B cell (primary cell): Measurements from ENCODE around the gene POLR3K. TPM values are rescaled to one million over a fixed set of nuclear protein-coding genes. Genes with fewer than 3 reads are reported as not detected.
"Not testable (repeated sequence)": the region's sequence is repeated elsewhere in the genome, so short reads cannot be mapped to it uniquely, and the experiment has no call there.

Source experiments
- ATAC-seq: fragments of 200-7000 bp; cut with Tn5 transposase; one replicate; pipeline ENCODE4 v1.10.0; 2021; ENCODE audit warnings: low read depth, mild to moderate bottlenecking, moderate number of reproducible peaks, moderate library complexity
- CTCF ChIA-PET: fragments of 350-600 bp; sonication (Branson Sonifier 250); formaldehyde crosslinking; loops from one replicate; lab custom pipeline; 2021; ENCODE audit warnings: antibody characterized with exemption, inconsistent platforms; lab: Charles Lee
- POLR2A ChIA-PET: fragments of 350-600 bp; sonication (Branson Sonifier 250); formaldehyde crosslinking; loops from one replicate; lab custom pipeline; 2021; ENCODE audit warnings: antibody characterized with exemption; lab: Charles Lee
- DNase-seq: peaks from one replicate; pipeline ENCODE4 v3.0.0; 2013
- H2AFZ ChIP-seq: 2 replicates; pipeline ENCODE4 v1.6.1; 2012; ENCODE audit warnings: mild to moderate bottlenecking, low read depth, low read length; ENCODE audit not compliant: insufficient read depth, poor library complexity, severe bottlenecking
- H3K27ac ChIP-seq, 2 donors: 1 replicate in 1 of 2; 2 replicates in 1 of 2; pipeline ENCODE4 v1.5.1; 2012 to 2013; ENCODE audit warnings: low read length in 2 of 2, mild to moderate bottlenecking in 2 of 2, moderate library complexity in 1 of 2
- H3K27me3 ChIP-seq, 4 experiments: fragments of 200-600 bp in 1 of 4; sonication (generic) in 1 of 4; replicated peaks in 1 of 4; 1 replicate in 2 of 4; 2 replicates in 2 of 4; pipeline versions ENCODE4 v1.6.1 to v1.7.0; 2013 to 2016; ENCODE audit warnings: low read length in 3 of 4, mild to moderate bottlenecking in 2 of 4, mixed read lengths in 1 of 4, moderate library complexity in 1 of 4; ENCODE audit not compliant: insufficient read depth in 4 of 4, control insufficient read depth in 3 of 4; ENCODE audit errors: control extremely low read depth in 1 of 4
- H3K36me3 ChIP-seq, 2 experiments: replicated peaks in 1 of 2; 1 replicate in 1 of 2; 2 replicates in 1 of 2; pipeline versions ENCODE4 v1.6.1 to v1.7.1; 2013; ENCODE audit warnings: low read length in 1 of 2; ENCODE audit not compliant: insufficient read depth in 2 of 2, control insufficient read depth in 1 of 2; ENCODE audit errors: control extremely low read depth in 1 of 2, extremely low read depth in 1 of 2
- H3K4me1 ChIP-seq, 2 donors: fragments of 200-600 bp in 1 of 2; sonication (generic) in 1 of 2; 1 replicate in 1 of 2; 2 replicates in 1 of 2; pipeline versions ENCODE4 v1.5.1 to v1.6.1; 2013 to 2017; ENCODE audit warnings: low read length in 2 of 2; ENCODE audit not compliant: control insufficient read depth in 2 of 2, insufficient read depth in 2 of 2
- H3K4me2 ChIP-seq: replicated peaks from 2 replicates; pipeline ENCODE3; 2012; ENCODE audit warnings: mild to moderate bottlenecking, low read depth, low read length; ENCODE audit not compliant: poor library complexity, severe bottlenecking
- H3K4me3 ChIP-seq, 5 experiments: fragments of 200-600 bp in 1 of 5; sonication (generic) in 1 of 5; 1 replicate in 3 of 5; 2 replicates in 2 of 5; pipeline versions ENCODE4 v1.5.1 to v1.7.0; 2011 to 2016; ENCODE audit warnings: low read length in 4 of 5, mild to moderate bottlenecking in 4 of 5, low read depth in 2 of 5, control low read depth in 1 of 5, moderate library complexity in 1 of 5; ENCODE audit not compliant: insufficient read depth in 1 of 5; ENCODE audit errors: control extremely low read depth in 1 of 5, extremely low read depth in 1 of 5
- H3K79me2 ChIP-seq: fragments of 200-600 bp; sonication (generic); one replicate; pipeline ENCODE4 v1.6.0; 2016; ENCODE audit warnings: low read length; ENCODE audit not compliant: control insufficient read depth, insufficient read depth
- H3K9ac ChIP-seq: fragments of 200-600 bp; sonication (generic); 2 replicates; pipeline ENCODE4 v1.6.1; 2017; ENCODE audit warnings: mild to moderate bottlenecking, low read length, moderate library complexity
- H3K9me3 ChIP-seq, 3 donors: one replicate each; pipeline versions ENCODE4 v1.6.1 to v1.7.1; 2013; ENCODE audit warnings: low read length in 2 of 3; ENCODE audit not compliant: control insufficient read depth in 2 of 3, insufficient read depth in 1 of 3; ENCODE audit errors: control extremely low read depth in 1 of 3
- H4K20me1 ChIP-seq: 2 replicates; pipeline ENCODE4 v1.6.0; 2012; ENCODE audit warnings: mild to moderate bottlenecking, low read length; ENCODE audit not compliant: insufficient read depth, control insufficient read depth, poor library complexity, severe bottlenecking
- H3K27ac Mint-ChIP-seq: one replicate; pipeline ENCODE4 v1.8.0; 2021; ENCODE audit warnings: mixed read lengths
- H3K27me3 Mint-ChIP-seq: one replicate; pipeline ENCODE4 v1.8.0; 2021; ENCODE audit warnings: mixed read lengths
- H3K4me1 Mint-ChIP-seq: one replicate; pipeline ENCODE4 v1.8.0; 2021; ENCODE audit warnings: mixed read lengths
- H3K4me3 Mint-ChIP-seq: one replicate; pipeline ENCODE4 v1.8.0; 2021; ENCODE audit warnings: mixed read lengths
- H3K9me3 Mint-ChIP-seq: one replicate; pipeline ENCODE4 v1.8.0; 2022; ENCODE audit warnings: mixed read lengths; ENCODE audit not compliant: insufficient read depth
- EZH2 ChIP-seq: IDR thresholded peaks from 2 replicates; pipeline ENCODE4 v1.6.1; 2012; ENCODE audit warnings: borderline replicate concordance, low read depth, mild to moderate bottlenecking, moderate library complexity, low read length; ENCODE audit not compliant: insufficient read depth, poor library complexity, severe bottlenecking
- WGBS: methylation state at CpG from one replicate; pipeline ENCODE4 v1.1.5; 2013; ENCODE audit warnings: missing lambda C conversion rate; ENCODE audit not compliant: insufficient coverage; 5-methylcytosine and 5-hydroxymethylcytosine counted together
- intact Hi-C: fragments of 100-400 bp; cut with micrococcal nuclease; formaldehyde crosslinking; loops from one replicate; pipeline ENCODE4 v1.10.0; 2022
- polyA plus RNA-seq: library from polyadenylated mRNA; depleted of rRNA; stranded (reverse); fragments of >200 nt; gene quantifications from 2 replicates; pipeline ENCODE4 v1.2.3, GENCODE V29; 2012
- total RNA-seq, 2 donors: library from RNA; stranded (reverse); fragments of 120-200 nt in 1 of 2; gene quantifications; 1 replicate in 1 of 2; 2 replicates in 1 of 2; pipeline versions ENCODE4 v1.2.3 to v1.2.4, GENCODE V29; 2013 to 2022
- TF ChIP-seq, protein P1 (sequence below): fragments of 200-600 bp; IDR thresholded peaks from one replicate; pipeline ENCODE4 v1.8.0; 2022; ENCODE audit warnings: antibody characterized with exemption, mild to moderate bottlenecking

The POLR3K gene
- total and polyA plus RNA-seq, 2 donors (not counting 1 experiment from before 2014, with no cell fraction given) = 26.3 to 34.9 TPM

- H3K36me3 ChIP-seq = peaks cover 6 to 64% of the 10 kb centered on the region in 2 experiments
- peaks cover 29% of the 10 kb centered on the region for H4K20me1 ChIP-seq
- H3K27ac ChIP-seq, H3K27ac Mint-ChIP-seq, H3K27me3 Mint-ChIP-seq, intact Hi-C loops, POLR2A ChIA-PET, H3K9me3 ChIP-seq, H3K27me3 ChIP-seq, DNase-seq, H3K9me3 Mint-ChIP-seq, H3K4me2 ChIP-seq, H2AFZ ChIP-seq, H3K4me3 Mint-ChIP-seq, H3K9ac ChIP-seq, H3K4me3 ChIP-seq, ATAC-seq: not testable (repeated sequence)
- no CpG with 5 or more reads among the region's 7 CpGs for WGBS
- CTCF ChIA-PET = interaction anchor here (0.8 to 1.1 kb wide), 2 partner anchors 19 to 51 kb away, joined by 3 read pairs; no protein-coding TSS in a partner anchor
- peaks cover 22% of the 10 kb centered on the region for H3K4me1 Mint-ChIP-seq
- H3K4me1 ChIP-seq = peaks cover 6 to 16% of the 10 kb centered on the region in 2 donors
- H3K79me2 ChIP-seq = peaks cover 50% of the 10 kb centered on the region
These were observed 6.9 kb downstream of the POLR3K start for GRCh38 chr16:46510-46909.

- Histone ChIP-seq H2AFZ (no peak overlapping the region), H3K9ac (no peak overlapping the region), H3K9me3 (no peaks in the 10 kb centered on the region), H3K79me2 (peaks cover 43% of the 10 kb centered on the region), H3K27me3 (no peaks in the 10 kb centered on the region), H3K4me2 (no peak overlapping the region), H3K36me3 (peaks cover 4 to 60% of the 10 kb centered on the region in 2 experiments), H4K20me1 (peaks cover 18% of the 10 kb centered on the region), H3K4me3 (no peak overlapping the region), H3K27ac (no peak overlapping the region), H3K4me1 (peaks cover 0 to 8% of the 10 kb centered on the region in 2 donors)
- ATAC-seq = no peak
- ChIA-PET CTCF (interaction anchor here (1.6 kb wide), 1 partner anchor 20 kb away, joined by 4 read pairs; no protein-coding TSS in a partner anchor), POLR2A (interaction anchor here (0.7 kb wide), 1 partner anchor 50 kb away, joined by 3 read pairs; no protein-coding TSS in a partner anchor)
- H3K4me3 Mint-ChIP-seq = no peak overlapping the region
- no peak for DNase-seq
- no peak for TF ChIP-seq EZH2
- TF ChIP-seq, protein P1, sequence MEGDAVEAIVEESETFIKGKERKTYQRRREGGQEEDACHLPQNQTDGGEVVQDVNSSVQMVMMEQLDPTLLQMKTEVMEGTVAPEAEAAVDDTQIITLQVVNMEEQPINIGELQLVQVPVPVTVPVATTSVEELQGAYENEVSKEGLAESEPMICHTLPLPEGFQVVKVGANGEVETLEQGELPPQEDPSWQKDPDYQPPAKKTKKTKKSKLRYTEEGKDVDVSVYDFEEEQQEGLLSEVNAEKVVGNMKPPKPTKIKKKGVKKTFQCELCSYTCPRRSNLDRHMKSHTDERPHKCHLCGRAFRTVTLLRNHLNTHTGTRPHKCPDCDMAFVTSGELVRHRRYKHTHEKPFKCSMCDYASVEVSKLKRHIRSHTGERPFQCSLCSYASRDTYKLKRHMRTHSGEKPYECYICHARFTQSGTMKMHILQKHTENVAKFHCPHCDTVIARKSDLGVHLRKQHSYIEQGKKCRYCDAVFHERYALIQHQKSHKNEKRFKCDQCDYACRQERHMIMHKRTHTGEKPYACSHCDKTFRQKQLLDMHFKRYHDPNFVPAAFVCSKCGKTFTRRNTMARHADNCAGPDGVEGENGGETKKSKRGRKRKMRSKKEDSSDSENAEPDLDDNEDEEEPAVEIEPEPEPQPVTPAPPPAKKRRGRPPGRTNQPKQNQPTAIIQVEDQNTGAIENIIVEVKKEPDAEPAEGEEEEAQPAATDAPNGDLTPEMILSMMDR = no peak
- WGBS = 98% methylated on average over 5 of the region's 5 CpGs
- H3K27ac Mint-ChIP-seq = no peak overlapping the region
- H3K4me1 Mint-ChIP-seq = peaks cover 16% of the 10 kb centered on the region
- H3K27me3 Mint-ChIP-seq = no peaks in the 10 kb centered on the region
- no peaks in the 10 kb centered on the region for H3K9me3 Mint-ChIP-seq
- intact Hi-C loops = no loop called here
These were observed 8.0 kb downstream of the POLR3K start for GRCh38 chr16:45454-45853.
